ENCODE results near the gene BHMT2.

BHMT2 gene

DNA sequence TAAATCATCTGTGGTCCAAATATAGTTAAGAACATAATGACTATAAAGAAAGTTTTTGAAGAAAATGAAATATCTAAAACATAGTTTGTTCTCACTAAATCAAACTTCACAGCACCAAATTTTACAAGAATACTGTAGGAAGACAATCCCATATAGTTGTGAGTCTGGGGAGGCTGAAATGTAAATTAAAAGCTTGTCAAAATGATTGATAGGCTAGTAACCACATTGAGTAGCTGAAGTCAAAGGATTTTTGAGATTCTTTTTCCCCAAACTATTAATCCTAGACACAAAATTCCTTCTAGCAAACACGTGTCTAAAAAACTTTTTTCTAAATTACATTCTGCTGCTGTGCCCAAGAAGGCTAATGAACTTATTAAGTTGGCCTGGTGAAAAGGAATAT lies 55.0 kb downstream of the BHMT2 start:
- DNase-seq = no peak

- DNase-seq = no peak
Measured at GRCh38 chr5:79130781-79131180, 61.2 kb downstream of the BHMT2 start.

- peak; percentile 44 for DNase-seq
Measured at GRCh38 chr5:79133121-79133656, 63.6 kb downstream of the BHMT2 start.

GRCh38 chr5:79133657-79134451 lies 64.3 kb downstream of the BHMT2 start:
- DNase-seq = peak; percentile 69

GRCh38 chr5:79135790-79136553 lies 66.4 kb downstream of the BHMT2 start:
- DNase-seq = no peak

GRCh38 chr5:79136618-79137017 lies 67.1 kb downstream of the BHMT2 start:
- DNase-seq = no peak

Data from activated CD4-positive, alpha-beta T cell treated with anti-CD3 and anti-CD28 coated beads, Interleukin-10, Interleukin-2, amounts not matched to agents 100 ng/mL and 50 ng/mL, durations not matched to agents 16 hours and 8 hours (primary cell).